HepG2 (cell line): ENCODE measurements around the gene IQGAP2. TPM values are rescaled to one million over a fixed set of nuclear protein-coding genes. Genes with fewer than 3 reads are reported as not detected.

Experiments used
- AGO2 ChIP-seq: fragments of 200-400 bp; formaldehyde crosslinking; optimal IDR thresholded peaks from 2 replicates; pipeline ENCODE3; 2017; ENCODE audit warnings: mild to moderate bottlenecking, low read depth, low read length, moderate library complexity
- BRD4 ChIP-seq: sonication (generic); formaldehyde crosslinking; IDR thresholded peaks from 2 replicates; pipeline ENCODE4 v1.4.0; 2020; ENCODE audit warnings: missing genetic modification reagents
- KLF11 ChIP-seq: IDR thresholded peaks from 2 replicates; pipeline ENCODE4 v1.6.1; 2016; ENCODE audit warnings: missing compliant biosample characterization
- MXD4 ChIP-seq: IDR thresholded peaks from 2 replicates; pipeline ENCODE4 v1.6.1; 2016; ENCODE audit warnings: mild to moderate bottlenecking, missing biosample characterization, missing genetic modification reagents
- NRL ChIP-seq: sonication (generic); formaldehyde crosslinking; IDR thresholded peaks from 2 replicates; pipeline ENCODE4 v1.5.0; 2020; ENCODE audit warnings: missing genetic modification reagents, mild to moderate bottlenecking, moderate library complexity, borderline replicate concordance
- RAD21 ChIP-seq: fragments of 450-650 bp; formaldehyde crosslinking; IDR thresholded peaks from 2 replicates; pipeline ENCODE4 v1.5.0; 2020; ENCODE audit warnings: mild to moderate bottlenecking
- SATB2 ChIP-seq: sonication (generic); formaldehyde crosslinking; IDR thresholded peaks from 2 replicates; pipeline ENCODE4 v1.5.0; 2020; ENCODE audit warnings: missing genetic modification reagents
- SP4 ChIP-seq: sonication (generic); formaldehyde crosslinking; IDR thresholded peaks from 2 replicates; pipeline ENCODE4 v1.8.1; 2023; ENCODE audit warnings: mild to moderate bottlenecking, missing genetic modification reagents
- SP5 ChIP-seq: IDR thresholded peaks from 2 replicates; pipeline ENCODE4 v1.6.1; 2016; ENCODE audit warnings: low read depth, borderline replicate concordance
- ZNF101 ChIP-seq: sonication (generic); formaldehyde crosslinking; IDR thresholded peaks from 2 replicates; pipeline ENCODE4 v1.4.0; 2020; ENCODE audit warnings: mild to moderate bottlenecking, low read depth, missing genetic modification reagents, borderline replicate concordance
- ZNF367 ChIP-seq: sonication (generic); formaldehyde crosslinking; IDR thresholded peaks from 2 replicates; pipeline ENCODE4 v1.4.0; 2020; ENCODE audit warnings: missing genetic modification reagents, borderline replicate concordance
- ZNF44 ChIP-seq: sonication (generic); formaldehyde crosslinking; IDR thresholded peaks from 2 replicates; pipeline ENCODE4 v1.5.1; 2020; ENCODE audit warnings: mild to moderate bottlenecking, missing genetic modification reagents
- ZNF672 ChIP-seq: sonication (generic); formaldehyde crosslinking; IDR thresholded peaks from 2 replicates; pipeline ENCODE4 v1.8.1; 2022; ENCODE audit warnings: missing genetic modification reagents
- ZNF703 ChIP-seq: sonication (generic); formaldehyde crosslinking; IDR thresholded peaks from 2 replicates; pipeline ENCODE4 v1.5.1; 2020; ENCODE audit warnings: missing genetic modification reagents, mild to moderate bottlenecking, moderate library complexity, borderline replicate concordance
- ZSCAN29 ChIP-seq: sonication (generic); formaldehyde crosslinking; conservative IDR thresholded peaks from 2 replicates; pipeline ENCODE4 v1.4.0; 2020; ENCODE audit warnings: mild to moderate bottlenecking, missing genetic modification reagents
- polyA plus RNA-seq, 8 experiments: library from polyadenylated mRNA; depleted of rRNA in 3 of 8; stranded (reverse) in 7 of 8; unstranded in 1 of 8; fragments of >200 nt; fragmentation: Illumina TruSeq in 4 of 8; extraction: Trizol in 4 of 8; gene quantifications; 2 replicates each; pipeline versions ENCODE4 v1.2.1 to v1.2.3, GENCODE V29; 2011 to 2016; ENCODE audit warnings: low read depth in 4 of 8, missing spikeins in 1 of 8, mixed read lengths in 1 of 8; ENCODE audit not compliant: insufficient read depth in 1 of 8
- total RNA-seq, 5 experiments: library from RNA; depleted of rRNA; stranded (reverse); fragments of >200 nt; fragmentation: Illumina TruSeq; extraction: Trizol; gene quantifications; 2 replicates each; pipeline ENCODE4 v1.2.3, GENCODE V29; 2016; ENCODE audit warnings: low read depth in 1 of 5
- TF ChIP-seq, protein P1 (sequence below): sonication (generic); formaldehyde crosslinking; IDR thresholded peaks from 2 replicates; pipeline ENCODE4 v1.5.1; 2020; ENCODE audit warnings: missing genetic modification reagents, mild to moderate bottlenecking, borderline replicate concordance
- TF ChIP-seq, protein P2 (sequence below): sonication (generic); formaldehyde crosslinking; IDR thresholded peaks from 2 replicates; pipeline ENCODE4 v1.4.0; 2020; ENCODE audit warnings: missing genetic modification reagents
- TF ChIP-seq, protein P3 (sequence below): sonication (generic); formaldehyde crosslinking; IDR thresholded peaks from 2 replicates; pipeline ENCODE4 v1.9.0; 2021; ENCODE audit warnings: missing genetic modification reagents, borderline replicate concordance
- TF ChIP-seq, protein P4 (sequence below): sonication (generic); formaldehyde crosslinking; IDR thresholded peaks from 2 replicates; pipeline ENCODE4 v1.8.1; 2022; ENCODE audit warnings: mild to moderate bottlenecking, missing genetic modification reagents
- TF ChIP-seq, protein P5 (sequence below): sonication (generic); formaldehyde crosslinking; IDR thresholded peaks from 2 replicates; pipeline ENCODE4 v1.5.0; 2020; ENCODE audit warnings: missing genetic modification reagents
- TF ChIP-seq, protein P6 (sequence below): sonication (generic); formaldehyde crosslinking; IDR thresholded peaks from 2 replicates; pipeline ENCODE4 v1.8.0; 2022; ENCODE audit warnings: missing genetic modification reagents, mild to moderate bottlenecking, borderline replicate concordance

Gene IQGAP2
- total and polyA plus RNA-seq, 2 of the 13 experiments (the other 11 are each of a cell fraction or from before 2014, with no cell fraction given) = 35.2 to 83.3 TPM

DNA sequence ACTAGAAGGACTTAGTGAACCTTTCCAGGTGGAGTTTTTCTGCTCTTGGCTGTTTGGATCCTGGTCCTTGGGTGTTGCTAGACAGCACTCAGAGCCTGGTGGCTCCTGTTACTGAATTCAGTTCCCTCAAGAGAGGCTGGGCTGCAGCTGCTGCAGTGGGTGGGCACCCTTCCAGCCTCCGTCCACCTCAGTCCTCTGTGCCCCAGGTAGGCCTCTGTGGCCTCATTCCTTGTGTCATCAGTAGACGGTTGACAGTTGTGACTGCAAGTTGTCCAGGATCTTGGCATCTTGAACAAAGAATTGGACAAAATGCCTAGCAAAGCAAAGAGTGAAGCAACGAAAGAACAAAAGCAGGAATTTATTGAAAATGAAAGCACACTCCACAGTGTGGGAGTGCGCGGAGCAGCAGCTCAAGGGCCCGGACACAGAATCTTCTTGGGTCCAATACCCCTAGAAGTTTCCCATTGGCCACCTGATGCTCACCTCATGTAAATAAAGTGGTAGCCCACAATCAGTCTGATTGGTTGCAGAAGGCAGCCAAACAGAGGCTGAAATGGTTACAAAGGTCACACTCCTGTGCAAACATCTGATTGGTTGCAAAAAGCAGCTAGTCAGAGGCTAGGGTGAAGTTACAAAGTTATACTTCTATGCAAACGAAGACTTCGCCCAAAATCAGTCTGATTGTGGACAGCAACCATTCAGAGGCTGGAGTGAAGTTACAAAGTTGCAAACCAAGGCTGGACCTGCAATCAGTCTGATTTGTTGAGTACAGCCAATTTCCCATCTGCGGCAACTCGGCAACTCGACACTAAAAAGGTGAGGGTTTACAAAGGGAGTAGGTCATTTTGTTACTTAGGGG, 352.9 kb downstream of the IQGAP2 start (continued):
- TF ChIP-seq, protein P1, sequence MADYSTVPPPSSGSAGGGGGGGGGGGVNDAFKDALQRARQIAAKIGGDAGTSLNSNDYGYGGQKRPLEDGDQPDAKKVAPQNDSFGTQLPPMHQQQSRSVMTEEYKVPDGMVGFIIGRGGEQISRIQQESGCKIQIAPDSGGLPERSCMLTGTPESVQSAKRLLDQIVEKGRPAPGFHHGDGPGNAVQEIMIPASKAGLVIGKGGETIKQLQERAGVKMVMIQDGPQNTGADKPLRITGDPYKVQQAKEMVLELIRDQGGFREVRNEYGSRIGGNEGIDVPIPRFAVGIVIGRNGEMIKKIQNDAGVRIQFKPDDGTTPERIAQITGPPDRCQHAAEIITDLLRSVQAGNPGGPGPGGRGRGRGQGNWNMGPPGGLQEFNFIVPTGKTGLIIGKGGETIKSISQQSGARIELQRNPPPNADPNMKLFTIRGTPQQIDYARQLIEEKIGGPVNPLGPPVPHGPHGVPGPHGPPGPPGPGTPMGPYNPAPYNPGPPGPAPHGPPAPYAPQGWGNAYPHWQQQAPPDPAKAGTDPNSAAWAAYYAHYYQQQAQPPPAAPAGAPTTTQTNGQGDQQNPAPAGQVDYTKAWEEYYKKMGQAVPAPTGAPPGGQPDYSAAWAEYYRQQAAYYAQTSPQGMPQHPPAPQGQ = no peak
- TF ChIP-seq SP4 (CRISPR knock-in tag) (no peak), ZNF44 (CRISPR knock-in tag) (no peak), SATB2 (CRISPR knock-in tag) (no peak), ZNF703 (no peak), RAD21 (CRISPR knock-in tag) (no peak), AGO2 (no peak), NRL (CRISPR knock-in tag) (no peak), ZNF101 (no peak), MXD4 (no peak), BRD4 (CRISPR knock-in tag) (no peak), SP5 (CRISPR knock-in tag) (no peak), ZNF672 (CRISPR knock-in tag) (no peak), ZNF367 (CRISPR knock-in tag) (no peak), ZSCAN29 (CRISPR knock-in tag) (no peak), KLF11 (CRISPR knock-in tag) (no peak)
- TF ChIP-seq, protein P2, sequence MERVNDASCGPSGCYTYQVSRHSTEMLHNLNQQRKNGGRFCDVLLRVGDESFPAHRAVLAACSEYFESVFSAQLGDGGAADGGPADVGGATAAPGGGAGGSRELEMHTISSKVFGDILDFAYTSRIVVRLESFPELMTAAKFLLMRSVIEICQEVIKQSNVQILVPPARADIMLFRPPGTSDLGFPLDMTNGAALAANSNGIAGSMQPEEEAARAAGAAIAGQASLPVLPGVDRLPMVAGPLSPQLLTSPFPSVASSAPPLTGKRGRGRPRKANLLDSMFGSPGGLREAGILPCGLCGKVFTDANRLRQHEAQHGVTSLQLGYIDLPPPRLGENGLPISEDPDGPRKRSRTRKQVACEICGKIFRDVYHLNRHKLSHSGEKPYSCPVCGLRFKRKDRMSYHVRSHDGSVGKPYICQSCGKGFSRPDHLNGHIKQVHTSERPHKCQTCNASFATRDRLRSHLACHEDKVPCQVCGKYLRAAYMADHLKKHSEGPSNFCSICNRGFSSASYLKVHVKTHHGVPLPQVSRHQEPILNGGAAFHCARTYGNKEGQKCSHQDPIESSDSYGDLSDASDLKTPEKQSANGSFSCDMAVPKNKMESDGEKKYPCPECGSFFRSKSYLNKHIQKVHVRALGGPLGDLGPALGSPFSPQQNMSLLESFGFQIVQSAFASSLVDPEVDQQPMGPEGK (CRISPR knock-in tag) = no peak
- TF ChIP-seq, protein P3, sequence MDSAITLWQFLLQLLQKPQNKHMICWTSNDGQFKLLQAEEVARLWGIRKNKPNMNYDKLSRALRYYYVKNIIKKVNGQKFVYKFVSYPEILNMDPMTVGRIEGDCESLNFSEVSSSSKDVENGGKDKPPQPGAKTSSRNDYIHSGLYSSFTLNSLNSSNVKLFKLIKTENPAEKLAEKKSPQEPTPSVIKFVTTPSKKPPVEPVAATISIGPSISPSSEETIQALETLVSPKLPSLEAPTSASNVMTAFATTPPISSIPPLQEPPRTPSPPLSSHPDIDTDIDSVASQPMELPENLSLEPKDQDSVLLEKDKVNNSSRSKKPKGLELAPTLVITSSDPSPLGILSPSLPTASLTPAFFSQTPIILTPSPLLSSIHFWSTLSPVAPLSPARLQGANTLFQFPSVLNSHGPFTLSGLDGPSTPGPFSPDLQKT = no peak
- TF ChIP-seq, protein P4, sequence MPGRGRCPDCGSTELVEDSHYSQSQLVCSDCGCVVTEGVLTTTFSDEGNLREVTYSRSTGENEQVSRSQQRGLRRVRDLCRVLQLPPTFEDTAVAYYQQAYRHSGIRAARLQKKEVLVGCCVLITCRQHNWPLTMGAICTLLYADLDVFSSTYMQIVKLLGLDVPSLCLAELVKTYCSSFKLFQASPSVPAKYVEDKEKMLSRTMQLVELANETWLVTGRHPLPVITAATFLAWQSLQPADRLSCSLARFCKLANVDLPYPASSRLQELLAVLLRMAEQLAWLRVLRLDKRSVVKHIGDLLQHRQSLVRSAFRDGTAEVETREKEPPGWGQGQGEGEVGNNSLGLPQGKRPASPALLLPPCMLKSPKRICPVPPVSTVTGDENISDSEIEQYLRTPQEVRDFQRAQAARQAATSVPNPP (CRISPR knock-in tag) = no peak
- TF ChIP-seq, protein P5, sequence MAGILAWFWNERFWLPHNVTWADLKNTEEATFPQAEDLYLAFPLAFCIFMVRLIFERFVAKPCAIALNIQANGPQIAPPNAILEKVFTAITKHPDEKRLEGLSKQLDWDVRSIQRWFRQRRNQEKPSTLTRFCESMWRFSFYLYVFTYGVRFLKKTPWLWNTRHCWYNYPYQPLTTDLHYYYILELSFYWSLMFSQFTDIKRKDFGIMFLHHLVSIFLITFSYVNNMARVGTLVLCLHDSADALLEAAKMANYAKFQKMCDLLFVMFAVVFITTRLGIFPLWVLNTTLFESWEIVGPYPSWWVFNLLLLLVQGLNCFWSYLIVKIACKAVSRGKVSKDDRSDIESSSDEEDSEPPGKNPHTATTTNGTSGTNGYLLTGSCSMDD = no peak
- TF ChIP-seq, protein P6, sequence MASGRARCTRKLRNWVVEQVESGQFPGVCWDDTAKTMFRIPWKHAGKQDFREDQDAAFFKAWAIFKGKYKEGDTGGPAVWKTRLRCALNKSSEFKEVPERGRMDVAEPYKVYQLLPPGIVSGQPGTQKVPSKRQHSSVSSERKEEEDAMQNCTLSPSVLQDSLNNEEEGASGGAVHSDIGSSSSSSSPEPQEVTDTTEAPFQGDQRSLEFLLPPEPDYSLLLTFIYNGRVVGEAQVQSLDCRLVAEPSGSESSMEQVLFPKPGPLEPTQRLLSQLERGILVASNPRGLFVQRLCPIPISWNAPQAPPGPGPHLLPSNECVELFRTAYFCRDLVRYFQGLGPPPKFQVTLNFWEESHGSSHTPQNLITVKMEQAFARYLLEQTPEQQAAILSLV (CRISPR knock-in tag) = no peak
